HepG2 (cell line): ENCODE data around the gene CIAO3.

ENCODE experiments used
- CAMTA2 ChIP-seq: sonication (generic); formaldehyde crosslinking; IDR thresholded peaks from 2 replicates; pipeline ENCODE4 v1.4.0; 2020; ENCODE audit warnings: mild to moderate bottlenecking, missing genetic modification reagents, borderline replicate concordance
- CHD4 ChIP-seq: fragments of 200-600 bp; sonication (generic); IDR thresholded peaks from 2 replicates; pipeline ENCODE4 v1.7.0; 2017; ENCODE audit warnings: mild to moderate bottlenecking, low read length, borderline replicate concordance
- ELF4 ChIP-seq: sonication (generic); formaldehyde crosslinking; IDR thresholded peaks from 2 replicates; pipeline ENCODE4 v1.5.0; 2020; ENCODE audit warnings: missing genetic modification reagents, mild to moderate bottlenecking, moderate library complexity, borderline replicate concordance
- SP1 ChIP-seq, 2 experiments: fragments of 450-650 bp in 1 of 2; sonication (generic) in 1 of 2; formaldehyde crosslinking in 1 of 2; IDR thresholded peaks; 2 replicates each; pipeline versions ENCODE4 v1.4.0 to v1.6.1; 2016 to 2020; ENCODE audit warnings: missing genetic modification reagents in 1 of 2
- TOE1 ChIP-seq: sonication (generic); formaldehyde crosslinking; IDR thresholded peaks from 2 replicates; pipeline ENCODE4 v1.4.0; 2020; ENCODE audit warnings: mild to moderate bottlenecking, missing genetic modification reagents
- ZBTB1 ChIP-seq: sonication (generic); formaldehyde crosslinking; IDR thresholded peaks from 2 replicates; pipeline ENCODE4 v1.4.0; 2020; ENCODE audit warnings: missing genetic modification reagents, borderline replicate concordance
- TF ChIP-seq, protein P1 (sequence below): sonication (generic); formaldehyde crosslinking; IDR thresholded peaks from 2 replicates; pipeline ENCODE4 v1.5.1; 2020; ENCODE audit warnings: missing genetic modification reagents, mild to moderate bottlenecking, borderline replicate concordance
- TF ChIP-seq, protein P2 (sequence below): sonication (generic); formaldehyde crosslinking; IDR thresholded peaks from 2 replicates; pipeline ENCODE4 v1.5.0; 2020; ENCODE audit warnings: mild to moderate bottlenecking, missing genetic modification reagents, moderate library complexity
- TF ChIP-seq, protein P3 (sequence below): IDR thresholded peaks from 2 replicates; pipeline ENCODE4 v1.4.0; 2020; ENCODE audit warnings: mild to moderate bottlenecking, missing genetic modification reagents
- TF ChIP-seq, protein P4 (sequence below): sonication (generic); formaldehyde crosslinking; IDR thresholded peaks from 2 replicates; pipeline ENCODE4 v1.8.1; 2023; ENCODE audit warnings: missing genetic modification reagents, inconsistent platforms, borderline replicate concordance

DNA sequence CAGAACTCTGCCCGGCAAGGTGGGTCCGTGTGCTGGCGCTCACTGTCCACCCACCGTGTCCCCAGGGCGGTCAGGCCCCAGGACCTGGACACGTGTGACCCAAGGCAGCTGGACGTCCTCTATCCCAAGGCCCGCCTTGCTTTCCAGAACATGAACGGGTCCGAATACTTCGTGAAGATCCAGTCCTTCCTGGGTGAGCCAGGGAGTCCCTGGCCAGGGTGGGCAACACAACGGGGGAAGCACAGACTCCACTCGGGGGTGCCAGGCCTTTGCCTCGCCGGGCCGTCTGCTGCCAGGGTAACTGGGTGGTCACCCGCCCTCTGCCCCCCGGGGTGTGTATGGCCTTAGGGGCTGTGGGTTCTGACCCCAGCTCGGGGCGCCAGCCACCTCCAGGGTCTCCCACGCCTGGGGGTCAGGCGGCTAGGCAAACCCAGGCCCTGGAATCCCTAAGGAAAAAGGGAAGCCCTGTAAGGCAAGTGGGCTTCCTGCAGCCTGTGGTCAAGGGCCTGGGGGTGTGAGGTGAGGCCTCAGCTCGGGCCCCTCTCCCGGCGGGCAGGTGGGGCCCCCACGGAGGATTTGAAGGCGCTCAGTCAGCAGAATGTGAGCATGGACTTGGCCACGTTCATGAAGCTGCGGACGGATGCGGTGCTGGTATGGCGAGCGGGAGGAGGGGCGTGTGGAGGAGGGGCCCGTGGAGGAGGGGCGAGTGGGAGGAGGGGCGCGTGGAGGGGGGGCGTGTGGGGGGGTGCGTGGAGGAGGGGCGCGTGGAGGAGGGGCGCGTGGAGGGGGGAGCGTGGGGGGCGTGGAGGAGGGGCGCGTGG lies 26.2 kb upstream of the CIAO3 start:
- TF ChIP-seq ELF4 (CRISPR knock-in tag) (no peak), ZBTB1 (CRISPR knock-in tag) (no peak), CAMTA2 (CRISPR knock-in tag) (no peak), TOE1 (no peak), CHD4 (no peak), SP1 (IDR thresholded peaks at IDR 0.05) (no peak), SP1 (CRISPR knock-in tag; IDR thresholded peaks at IDR 0.05) (no peak)
- TF ChIP-seq, protein P1, sequence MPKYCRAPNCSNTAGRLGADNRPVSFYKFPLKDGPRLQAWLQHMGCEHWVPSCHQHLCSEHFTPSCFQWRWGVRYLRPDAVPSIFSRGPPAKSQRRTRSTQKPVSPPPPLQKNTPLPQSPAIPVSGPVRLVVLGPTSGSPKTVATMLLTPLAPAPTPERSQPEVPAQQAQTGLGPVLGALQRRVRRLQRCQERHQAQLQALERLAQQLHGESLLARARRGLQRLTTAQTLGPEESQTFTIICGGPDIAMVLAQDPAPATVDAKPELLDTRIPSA, result no peak
- TF ChIP-seq, protein P2, sequence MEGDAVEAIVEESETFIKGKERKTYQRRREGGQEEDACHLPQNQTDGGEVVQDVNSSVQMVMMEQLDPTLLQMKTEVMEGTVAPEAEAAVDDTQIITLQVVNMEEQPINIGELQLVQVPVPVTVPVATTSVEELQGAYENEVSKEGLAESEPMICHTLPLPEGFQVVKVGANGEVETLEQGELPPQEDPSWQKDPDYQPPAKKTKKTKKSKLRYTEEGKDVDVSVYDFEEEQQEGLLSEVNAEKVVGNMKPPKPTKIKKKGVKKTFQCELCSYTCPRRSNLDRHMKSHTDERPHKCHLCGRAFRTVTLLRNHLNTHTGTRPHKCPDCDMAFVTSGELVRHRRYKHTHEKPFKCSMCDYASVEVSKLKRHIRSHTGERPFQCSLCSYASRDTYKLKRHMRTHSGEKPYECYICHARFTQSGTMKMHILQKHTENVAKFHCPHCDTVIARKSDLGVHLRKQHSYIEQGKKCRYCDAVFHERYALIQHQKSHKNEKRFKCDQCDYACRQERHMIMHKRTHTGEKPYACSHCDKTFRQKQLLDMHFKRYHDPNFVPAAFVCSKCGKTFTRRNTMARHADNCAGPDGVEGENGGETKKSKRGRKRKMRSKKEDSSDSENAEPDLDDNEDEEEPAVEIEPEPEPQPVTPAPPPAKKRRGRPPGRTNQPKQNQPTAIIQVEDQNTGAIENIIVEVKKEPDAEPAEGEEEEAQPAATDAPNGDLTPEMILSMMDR, result no peak
- TF ChIP-seq, protein P3, sequence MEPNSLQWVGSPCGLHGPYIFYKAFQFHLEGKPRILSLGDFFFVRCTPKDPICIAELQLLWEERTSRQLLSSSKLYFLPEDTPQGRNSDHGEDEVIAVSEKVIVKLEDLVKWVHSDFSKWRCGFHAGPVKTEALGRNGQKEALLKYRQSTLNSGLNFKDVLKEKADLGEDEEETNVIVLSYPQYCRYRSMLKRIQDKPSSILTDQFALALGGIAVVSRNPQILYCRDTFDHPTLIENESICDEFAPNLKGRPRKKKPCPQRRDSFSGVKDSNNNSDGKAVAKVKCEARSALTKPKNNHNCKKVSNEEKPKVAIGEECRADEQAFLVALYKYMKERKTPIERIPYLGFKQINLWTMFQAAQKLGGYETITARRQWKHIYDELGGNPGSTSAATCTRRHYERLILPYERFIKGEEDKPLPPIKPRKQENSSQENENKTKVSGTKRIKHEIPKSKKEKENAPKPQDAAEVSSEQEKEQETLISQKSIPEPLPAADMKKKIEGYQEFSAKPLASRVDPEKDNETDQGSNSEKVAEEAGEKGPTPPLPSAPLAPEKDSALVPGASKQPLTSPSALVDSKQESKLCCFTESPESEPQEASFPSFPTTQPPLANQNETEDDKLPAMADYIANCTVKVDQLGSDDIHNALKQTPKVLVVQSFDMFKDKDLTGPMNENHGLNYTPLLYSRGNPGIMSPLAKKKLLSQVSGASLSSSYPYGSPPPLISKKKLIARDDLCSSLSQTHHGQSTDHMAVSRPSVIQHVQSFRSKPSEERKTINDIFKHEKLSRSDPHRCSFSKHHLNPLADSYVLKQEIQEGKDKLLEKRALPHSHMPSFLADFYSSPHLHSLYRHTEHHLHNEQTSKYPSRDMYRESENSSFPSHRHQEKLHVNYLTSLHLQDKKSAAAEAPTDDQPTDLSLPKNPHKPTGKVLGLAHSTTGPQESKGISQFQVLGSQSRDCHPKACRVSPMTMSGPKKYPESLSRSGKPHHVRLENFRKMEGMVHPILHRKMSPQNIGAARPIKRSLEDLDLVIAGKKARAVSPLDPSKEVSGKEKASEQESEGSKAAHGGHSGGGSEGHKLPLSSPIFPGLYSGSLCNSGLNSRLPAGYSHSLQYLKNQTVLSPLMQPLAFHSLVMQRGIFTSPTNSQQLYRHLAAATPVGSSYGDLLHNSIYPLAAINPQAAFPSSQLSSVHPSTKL (CRISPR knock-in tag), result no peak
- TF ChIP-seq, protein P4, sequence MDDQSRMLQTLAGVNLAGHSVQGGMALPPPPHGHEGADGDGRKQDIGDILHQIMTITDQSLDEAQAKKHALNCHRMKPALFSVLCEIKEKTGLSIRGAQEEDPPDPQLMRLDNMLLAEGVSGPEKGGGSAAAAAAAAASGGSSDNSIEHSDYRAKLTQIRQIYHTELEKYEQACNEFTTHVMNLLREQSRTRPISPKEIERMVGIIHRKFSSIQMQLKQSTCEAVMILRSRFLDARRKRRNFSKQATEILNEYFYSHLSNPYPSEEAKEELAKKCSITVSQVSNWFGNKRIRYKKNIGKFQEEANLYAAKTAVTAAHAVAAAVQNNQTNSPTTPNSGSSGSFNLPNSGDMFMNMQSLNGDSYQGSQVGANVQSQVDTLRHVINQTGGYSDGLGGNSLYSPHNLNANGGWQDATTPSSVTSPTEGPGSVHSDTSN (CRISPR knock-in tag), result no peak
